IMR-90 (cell line): ENCODE results near the gene SLC39A5. TPM values are rescaled to one million over a fixed set of nuclear protein-coding genes. Genes with fewer than 3 reads are reported as not detected.

Experiments
- ATAC-seq: fragments of 200-7000 bp; cut with Tn5 transposase; 2 replicates; pipeline ENCODE4 v1.9.1; 2020; ENCODE audit warnings: low read depth, mild to moderate bottlenecking, moderate library complexity
- BruUV-seq: library from RNA; stranded (reverse); fragments of 400-500 nt; replicated peaks from 2 replicates; lab custom pipeline; 2021; lab: Mats Ljungman, UMichigan
- CTCF ChIA-PET: fragments of 300-600 bp; formaldehyde crosslinking; extraction: SDS; loops from one replicate; lab custom pipeline; 2021; ENCODE audit warnings: antibody characterized with exemption; lab: Yijun Ruan, JAX
- POLR2A ChIA-PET: fragments of 300-600 bp; sonication (Branson Sonifier 250); formaldehyde crosslinking; loops from one replicate; lab custom pipeline; 2022; ENCODE audit warnings: antibody characterized with exemption; ENCODE audit not compliant: unreplicated experiment; lab: Charles Lee
- DNase-seq: peaks from one replicate; pipeline ENCODE4 v3.0.0; 2013
- H2AFZ ChIP-seq: replicated peaks from 2 replicates; pipeline ENCODE3; 2013; ENCODE audit warnings: low read length, mild to moderate bottlenecking; ENCODE audit not compliant: poor library complexity
- H2AK5ac ChIP-seq: 2 replicates; pipeline ENCODE4 v1.6.1; 2013; ENCODE audit warnings: low read depth, low read length, inconsistent platforms
- H2AK9ac ChIP-seq: replicated peaks from 2 replicates; pipeline ENCODE3; 2013; ENCODE audit warnings: mild to moderate bottlenecking, low read depth, low read length, moderate library complexity; ENCODE audit not compliant: poor library complexity
- H2BK120ac ChIP-seq: 2 replicates; pipeline ENCODE4 v1.6.1; 2013; ENCODE audit warnings: low read depth, low read length, inconsistent platforms
- H2BK15ac ChIP-seq: 3 replicates; pipeline ENCODE4 v1.6.1; 2013; ENCODE audit warnings: low read depth, low read length, inconsistent platforms
- H2BK20ac ChIP-seq: 2 replicates; pipeline ENCODE4 v1.6.1; 2013; ENCODE audit warnings: low read depth, mild to moderate bottlenecking, inconsistent platforms, low read length, moderate library complexity
- H2BK5ac ChIP-seq: 2 replicates; pipeline ENCODE4 v1.6.1; 2013; ENCODE audit warnings: mild to moderate bottlenecking, low read depth, low read length, inconsistent platforms; ENCODE audit not compliant: poor library complexity, severe bottlenecking
- H3K14ac ChIP-seq: replicated peaks from 2 replicates; pipeline ENCODE4 v1.6.1; 2013; ENCODE audit warnings: low read depth, low read length, inconsistent platforms
- H3K18ac ChIP-seq: 2 replicates; pipeline ENCODE4 v1.6.1; 2013; ENCODE audit warnings: low read depth, low read length, control low read depth
- H3K23ac ChIP-seq: 2 replicates; pipeline ENCODE4 v1.6.1; 2013; ENCODE audit warnings: low read depth, low read length, inconsistent platforms
- H3K27ac ChIP-seq: 2 replicates; pipeline ENCODE4 v1.5.1; 2013; ENCODE audit warnings: mild to moderate bottlenecking, control low read depth, low read length; ENCODE audit not compliant: insufficient read depth
- H3K27me3 ChIP-seq: 2 replicates; pipeline ENCODE4 v1.6.1; 2013; ENCODE audit warnings: low read length; ENCODE audit not compliant: control insufficient read depth, insufficient read depth
- H3K36me3 ChIP-seq: 2 replicates; pipeline ENCODE4 v1.6.1; 2013; ENCODE audit warnings: low read length, mixed read lengths; ENCODE audit not compliant: control insufficient read depth, insufficient read depth
- H3K4ac ChIP-seq: 2 replicates; pipeline ENCODE4 v1.6.1; 2013; ENCODE audit warnings: low read depth, low read length, inconsistent platforms
- H3K4me1 ChIP-seq: 2 replicates; pipeline ENCODE4 v1.6.1; 2013; ENCODE audit warnings: low read length, mixed read lengths; ENCODE audit not compliant: control insufficient read depth, insufficient read depth
- H3K4me2 ChIP-seq: 2 replicates; pipeline ENCODE4 v1.6.1; 2013; ENCODE audit warnings: low read depth, mild to moderate bottlenecking, control low read depth, low read length, moderate library complexity
- H3K4me3 ChIP-seq: 2 replicates; pipeline ENCODE4 v1.5.1; 2013; ENCODE audit warnings: low read depth, mild to moderate bottlenecking, control low read depth, low read length, moderate library complexity; ENCODE audit not compliant: insufficient read depth
- H3K56ac ChIP-seq: 2 replicates; pipeline ENCODE4 v1.6.1; 2013; ENCODE audit warnings: low read length, inconsistent platforms; ENCODE audit not compliant: insufficient read depth; ENCODE audit errors: extremely low read depth
- H3K79me1 ChIP-seq, 2 experiments: 2 replicates each; pipeline ENCODE4 v1.6.1; 2013; ENCODE audit warnings: low read length in 2 of 2, inconsistent platforms in 1 of 2, low read depth in 1 of 2
- H3K9ac ChIP-seq: 2 replicates; pipeline ENCODE4 v1.6.1; 2013; ENCODE audit warnings: low read depth, low read length, control low read depth
- H3K9me1 ChIP-seq: 2 replicates; pipeline ENCODE4 v1.6.1; 2013; ENCODE audit warnings: low read length, inconsistent platforms; ENCODE audit not compliant: insufficient read depth
- H3K9me3 ChIP-seq: 2 replicates; pipeline ENCODE4 v1.6.1; 2013; ENCODE audit warnings: low read length; ENCODE audit not compliant: control insufficient read depth, insufficient read depth
- H4K20me1 ChIP-seq: 2 replicates; pipeline ENCODE4 v1.6.1; 2013; ENCODE audit warnings: low read length, inconsistent platforms; ENCODE audit not compliant: insufficient read depth
- H4K5ac ChIP-seq: 2 replicates; pipeline ENCODE4 v1.6.1; 2013; ENCODE audit warnings: mild to moderate bottlenecking, low read depth, low read length, control low read depth
- H4K8ac ChIP-seq, 2 experiments: 2 replicates each; pipeline ENCODE4 v1.6.1; 2013; ENCODE audit warnings: low read depth in 2 of 2, low read length in 2 of 2, control low read depth in 1 of 2, inconsistent platforms in 1 of 2
- H4K91ac ChIP-seq: 2 replicates; pipeline ENCODE4 v1.6.1; 2013; ENCODE audit warnings: low read depth, low read length, inconsistent platforms; ENCODE audit not compliant: insufficient read depth
- BHLHE40 ChIP-seq: fragments of 150-350 bp; IDR thresholded peaks from 2 replicates; pipeline ENCODE4 v1.6.1; 2016; ENCODE audit warnings: mild to moderate bottlenecking, low read depth, low read length
- CEBPB ChIP-seq: IDR thresholded peaks from 2 replicates; pipeline ENCODE4 v1.6.1; 2012; ENCODE audit warnings: low read depth, low read length, improper control_type of control experiment
- CHD1 ChIP-seq: IDR thresholded peaks from 2 replicates; pipeline ENCODE4 v1.6.1; 2012; ENCODE audit warnings: low read depth, low read length, improper control_type of control experiment
- CTCF ChIP-seq: conservative IDR thresholded peaks from 2 replicates; pipeline ENCODE4 v1.5.1; 2012; ENCODE audit warnings: mild to moderate bottlenecking, low read depth, low read length, improper control_type of control experiment
- ELK1 ChIP-seq: fragments of 150-350 bp; IDR thresholded peaks from 2 replicates; pipeline ENCODE4 v1.6.1; 2016; ENCODE audit warnings: low read depth, mild to moderate bottlenecking, low read length, moderate library complexity, borderline replicate concordance
- FOS ChIP-seq: fragments of 150-350 bp; IDR thresholded peaks from 2 replicates; pipeline ENCODE4 v1.6.1; 2016; ENCODE audit warnings: low read depth, low read length
- MAFK ChIP-seq: IDR thresholded peaks from 2 replicates; pipeline ENCODE4 v1.6.1; 2012; ENCODE audit warnings: low read depth, low read length, improper control_type of control experiment
- MAZ ChIP-seq: IDR thresholded peaks from 2 replicates; pipeline ENCODE4 v1.6.1; 2012; ENCODE audit warnings: low read depth, mild to moderate bottlenecking, low read length, improper control_type of control experiment, moderate library complexity, borderline replicate concordance
- MXI1 ChIP-seq: IDR thresholded peaks from 2 replicates; pipeline ENCODE4 v1.6.1; 2012; ENCODE audit warnings: low read depth, mild to moderate bottlenecking, low read length, moderate library complexity, borderline replicate concordance
- NFE2L2 ChIP-seq: fragments of 150-350 bp; IDR thresholded peaks from 2 replicates; pipeline ENCODE4 v1.6.1; 2016; ENCODE audit warnings: low read depth, mild to moderate bottlenecking, low read length
- POLR2A ChIP-seq: IDR thresholded peaks from 2 replicates; pipeline ENCODE4 v1.6.1; 2012; ENCODE audit warnings: mild to moderate bottlenecking, low read depth, low read length
- RAD21 ChIP-seq: IDR thresholded peaks from 2 replicates; pipeline ENCODE4 v1.6.1; 2012; ENCODE audit warnings: low read length, improper control_type of control experiment
- RCOR1 ChIP-seq: IDR thresholded peaks from 2 replicates; pipeline ENCODE4 v1.6.1; 2012; ENCODE audit warnings: mild to moderate bottlenecking, low read length, improper control_type of control experiment; ENCODE audit not compliant: insufficient replicate concordance
- RFX5 ChIP-seq: IDR thresholded peaks from 2 replicates; pipeline ENCODE4 v1.8.0; 2012; ENCODE audit warnings: low read depth, mild to moderate bottlenecking, low read length, moderate library complexity
- SMC3 ChIP-seq: fragments of 150-350 bp; IDR thresholded peaks from 2 replicates; pipeline ENCODE4 v1.6.1; 2016; ENCODE audit warnings: low read depth, mild to moderate bottlenecking, antibody characterized with exemption, low read length, moderate library complexity
- USF2 ChIP-seq: fragments of 150-350 bp; IDR thresholded peaks from 2 replicates; pipeline ENCODE4 v1.6.1; 2017; ENCODE audit warnings: mild to moderate bottlenecking, antibody characterized with exemption, low read length, low read depth
- WGBS, 2 experiments: methylation state at CpG; one replicate each; pipeline versions ENCODE4 v1.1.5 to v1.1.7; 2013; ENCODE audit warnings: missing lambda C conversion rate in 2 of 2; ENCODE audit not compliant: insufficient read length in 1 of 2; ENCODE audit errors: extremely low coverage in 2 of 2; 5-methylcytosine and 5-hydroxymethylcytosine counted together
- dilution Hi-C: fragments of 300-500 bp; cut with HindIII; formaldehyde crosslinking; loops from one replicate; pipeline ENCODE4 v1.14.3; 2018; ENCODE audit warnings: low sequenced_read_pairs; ENCODE audit not compliant: unreplicated experiment
- in situ Hi-C: fragments of 300-500 bp; cut with MboI; formaldehyde crosslinking; loops from 3 replicates; pipeline ENCODE4 v1.14.3; 2019; ENCODE audit warnings: low sequenced_read_pairs, inconsistent platforms, mixed read lengths
- intact Hi-C: fragments of 100-400 bp; cut with micrococcal nuclease; formaldehyde crosslinking; loops from 2 replicates; pipeline ENCODE4 v1.10.0; 2022
- polyA plus RNA-seq, 3 experiments: library from polyadenylated mRNA; depleted of rRNA; stranded (reverse); fragments of >200 nt; gene quantifications; 2 replicates each; pipeline ENCODE4 v1.2.3, GENCODE V29; 2012; ENCODE audit warnings: low replicate concordance in 1 of 3
- total RNA-seq: library from RNA; depleted of rRNA; stranded (reverse); fragments of >200 nt; gene quantifications from 2 replicates; pipeline ENCODE4 v1.2.3, GENCODE V29; 2012

The SLC39A5 gene
- total and polyA plus RNA-seq, 2 of the 4 experiments (the other 2 are of a cell fraction) = not detected

GRCh38 chr12:56243731-56244181 lies 13.9 kb downstream of the SLC39A5 start:
- H4K8ac ChIP-seq = no peak overlapping the region
- DNase-seq = no peak
- H3K9me1 ChIP-seq = peaks cover 9% of the 10 kb centered on the region; the same call in 1 of the 2 replicates
- no peak overlapping the region for H3K56ac ChIP-seq
- H3K36me3 ChIP-seq = peaks cover 84% of the 10 kb centered on the region
- H3K9me3 ChIP-seq = no peaks in the 10 kb centered on the region
- peak; percentile 31 for ATAC-seq
- peak overlapping the region; percentile 28 for H2AK9ac ChIP-seq
- peaks cover 17 to 65% of the 10 kb centered on the region in 2 experiments for H3K79me1 ChIP-seq
- no peak overlapping the region for H3K23ac ChIP-seq
- no peak overlapping the region for H2BK15ac ChIP-seq
- H2BK20ac ChIP-seq = no peak overlapping the region
- H3K14ac ChIP-seq = no peak overlapping the region
- H3K18ac ChIP-seq = no peak overlapping the region
- H3K4me2 ChIP-seq = no peak overlapping the region
- dilution Hi-C loops = no loop called here
- H4K91ac ChIP-seq = no peak overlapping the region
- intact Hi-C loops = no loop called here
- no peak overlapping the region for H2BK5ac ChIP-seq
- TF ChIP-seq CEBPB (no peak), USF2 (no peak), NFE2L2 (no peak), MAZ (no peak), RCOR1 (no peak), FOS (no peak), MAFK (no peak), POLR2A (no peak), ELK1 (no peak), RFX5 (no peak), CTCF (no peak), RAD21 (no peak), CHD1 (no peak), BHLHE40 (no peak), MXI1 (no peak), SMC3 (no peak)
- H4K20me1 ChIP-seq = peaks cover 21% of the 10 kb centered on the region
- POLR2A ChIA-PET = no interaction called here
- H3K4me3 ChIP-seq = no peak overlapping the region
- H3K4me1 ChIP-seq = peaks cover 7% of the 10 kb centered on the region
- CTCF ChIA-PET = interaction anchor here (0.6 kb wide), 1 partner anchor 10 kb away, joined by 3 read pairs; no protein-coding TSS in a partner anchor
- no peak overlapping the region for H2BK120ac ChIP-seq
- H3K27me3 ChIP-seq = no peaks in the 10 kb centered on the region
- BruUV-seq = no TSS peak
- H3K4ac ChIP-seq = no peak overlapping the region
- in situ Hi-C loops = no loop called here
- peak overlapping the region; percentile 63 for H2AFZ ChIP-seq
- no peak overlapping the region for H2AK5ac ChIP-seq
- H3K27ac ChIP-seq = peak overlapping the region; percentile 22; the same call in 1 of the 2 replicates
- no peak overlapping the region for H4K5ac ChIP-seq
- H3K9ac ChIP-seq = no peak overlapping the region
- no CpG with 5 or more reads among the region's 3 CpGs for WGBS, 2 experiments
